ENCODE results near the gene FOXRED2.

The FOXRED2 gene

GRCh38 chr22:36514766-36515165 is 7.9 kb upstream of the FOXRED2 start:
- Histone ChIP-seq H3K9me3 (ENCODE audit: insufficient read depth, low read depth, low read length) (no peaks in the 10 kb centered on the region), H3K4me3 (ENCODE audit: low read depth, low read length) (no peak overlapping the region), H3K36me3 (ENCODE audit: control insufficient read depth in 1 of 2, insufficient read depth in 2 of 2, low read length in 2 of 2) (peaks cover 69 to 84% of the 10 kb centered on the region in 2 experiments), H3K27ac (ENCODE audit: low read depth, low read length) (no peak overlapping the region), H2AK5ac (ENCODE audit: low read length) (no peak overlapping the region), H3K23ac (ENCODE audit: low read length) (no peak overlapping the region), H3K4me2 (ENCODE audit: low read length) (no peak overlapping the region), H2BK12ac (ENCODE audit: low read length) (no peak overlapping the region), H4K8ac (ENCODE audit: low read depth, low read length) (no peak overlapping the region), H3K18ac (ENCODE audit: low read length) (no peak overlapping the region), H3K79me2 (ENCODE audit: control insufficient read depth, insufficient read depth, low read length, poor library complexity) (no peaks in the 10 kb centered on the region), H3K4me1 (ENCODE audit: control insufficient read depth in 1 of 2, insufficient read depth in 2 of 2, low read length in 2 of 2) (no peaks in the 10 kb centered on the region), H3K14ac (ENCODE audit: low read length) (no peak overlapping the region), H4K12ac (ENCODE audit: low read depth, low read length) (no peak overlapping the region), H3K27me3 (ENCODE audit: insufficient read depth, low read length) (no peaks in the 10 kb centered on the region), H2AFZ (ENCODE audit: insufficient read depth, low read length, poor library complexity) (no peak overlapping the region), H4K91ac (ENCODE audit: low read depth, low read length) (no peak overlapping the region), H2BK5ac (ENCODE audit: low read depth, low read length, poor library complexity) (no peak overlapping the region), H3K79me1 (ENCODE audit: low read length) (no peaks in the 10 kb centered on the region), H3K4ac (ENCODE audit: low read depth, low read length) (no peak overlapping the region), H2BK120ac (ENCODE audit: insufficient read depth, low read length, poor library complexity) (no peak overlapping the region), H3K9ac (ENCODE audit: low read length) (no peak overlapping the region)
- no peak for DNase-seq
- no CpG with 5 or more reads among the region's 1 CpG for WGBS (ENCODE audit: extremely low coverage, insufficient coverage, insufficient read length)

- Histone ChIP-seq H3K79me2 (ENCODE audit: control insufficient read depth, insufficient read depth, low read length, poor library complexity) (no peaks in the 10 kb centered on the region), H3K4ac (ENCODE audit: low read depth, low read length) (no peak overlapping the region), H2BK120ac (ENCODE audit: insufficient read depth, low read length, poor library complexity) (no peak overlapping the region), H3K23ac (ENCODE audit: low read length) (no peak overlapping the region), H3K4me3 (ENCODE audit: low read depth, low read length) (no peak overlapping the region), H3K36me3 (ENCODE audit: control insufficient read depth in 1 of 2, insufficient read depth in 2 of 2, low read length in 2 of 2) (peaks cover 54 to 66% of the 10 kb centered on the region in 2 experiments), H4K8ac (ENCODE audit: low read depth, low read length) (no peak overlapping the region), H2BK5ac (ENCODE audit: low read depth, low read length, poor library complexity) (no peak overlapping the region), H3K9ac (ENCODE audit: low read length) (no peak overlapping the region), H3K27ac (ENCODE audit: low read depth, low read length) (no peak overlapping the region), H3K4me2 (ENCODE audit: low read length) (no peak overlapping the region), H2AFZ (ENCODE audit: insufficient read depth, low read length, poor library complexity) (no peak overlapping the region), H4K12ac (ENCODE audit: low read depth, low read length) (no peak overlapping the region), H3K14ac (ENCODE audit: low read length) (no peak overlapping the region), H3K9me3 (ENCODE audit: insufficient read depth, low read depth, low read length) (no peaks in the 10 kb centered on the region), H2BK12ac (ENCODE audit: low read length) (no peak overlapping the region), H3K79me1 (ENCODE audit: low read length) (no peaks in the 10 kb centered on the region), H2AK5ac (ENCODE audit: low read length) (no peak overlapping the region), H3K27me3 (ENCODE audit: insufficient read depth, low read length) (no peaks in the 10 kb centered on the region), H4K91ac (ENCODE audit: low read depth, low read length) (no peak overlapping the region), H3K18ac (ENCODE audit: low read length) (no peak overlapping the region), H3K4me1 (ENCODE audit: control insufficient read depth in 1 of 2, insufficient read depth in 2 of 2, low read length in 2 of 2) (no peaks in the 10 kb centered on the region)
- DNase-seq, result no peak
- WGBS (ENCODE audit: extremely low coverage, insufficient coverage, insufficient read length), result no CpG with 5 or more reads among the region's 4 CpGs
Measured at GRCh38 chr22:36512991-36513390, 6.2 kb upstream of the FOXRED2 start.

GRCh38 chr22:36512333-36512732 is 5.5 kb upstream of the FOXRED2 start:
- H3K14ac ChIP-seq (ENCODE audit: low read length), result no peak overlapping the region
- WGBS (ENCODE audit: extremely low coverage, insufficient coverage, insufficient read length), result no CpG with 5 or more reads among the region's 8 CpGs
- H3K36me3 ChIP-seq (ENCODE audit: control insufficient read depth in 1 of 2, insufficient read depth in 2 of 2, low read length in 2 of 2), result peaks cover 48 to 60% of the 10 kb centered on the region in 2 experiments

GRCh38 chr22:36510966-36511881 is 4.4 kb upstream of the FOXRED2 start:
- peaks cover 2% of the 10 kb centered on the region for H3K79me2 ChIP-seq (ENCODE audit: control insufficient read depth, insufficient read depth, low read length, poor library complexity)
- no peak overlapping the region for H3K4me3 ChIP-seq (ENCODE audit: low read depth, low read length)
- H2BK120ac ChIP-seq (ENCODE audit: insufficient read depth, low read length, poor library complexity), result no peak overlapping the region
- H3K4me1 ChIP-seq (ENCODE audit: control insufficient read depth in 1 of 2, insufficient read depth in 2 of 2, low read length in 2 of 2), result peaks cover 3 to 9% of the 10 kb centered on the region in 2 experiments
- no peak overlapping the region for H2AFZ ChIP-seq (ENCODE audit: insufficient read depth, low read length, poor library complexity)
- no peak overlapping the region for H3K4me2 ChIP-seq (ENCODE audit: low read length)
- H3K23ac ChIP-seq (ENCODE audit: low read length), result no peak overlapping the region
- peak; percentile 76 to 84 for DNase-seq
- no peak overlapping the region for H4K91ac ChIP-seq (ENCODE audit: low read depth, low read length)
- H2BK5ac ChIP-seq (ENCODE audit: low read depth, low read length, poor library complexity), result no peak overlapping the region
- H3K14ac ChIP-seq (ENCODE audit: low read length), result no peak overlapping the region
- WGBS (ENCODE audit: extremely low coverage, insufficient coverage, insufficient read length), result no CpG with 5 or more reads among the region's 17 CpGs
- H3K79me1 ChIP-seq (ENCODE audit: low read length), result peaks cover 5% of the 10 kb centered on the region
- peaks cover 38 to 50% of the 10 kb centered on the region in 2 experiments for H3K36me3 ChIP-seq (ENCODE audit: control insufficient read depth in 1 of 2, insufficient read depth in 2 of 2, low read length in 2 of 2)
- H3K27ac ChIP-seq (ENCODE audit: low read depth, low read length), result no peak overlapping the region
- no peak overlapping the region for H2AK5ac ChIP-seq (ENCODE audit: low read length)
- H3K18ac ChIP-seq (ENCODE audit: low read length), result no peak overlapping the region
- no peaks in the 10 kb centered on the region for H3K9me3 ChIP-seq (ENCODE audit: insufficient read depth, low read depth, low read length)
- no peak overlapping the region for H3K9ac ChIP-seq (ENCODE audit: low read length)
- no peaks in the 10 kb centered on the region for H3K27me3 ChIP-seq (ENCODE audit: insufficient read depth, low read length)
- H2BK12ac ChIP-seq (ENCODE audit: low read length), result no peak overlapping the region
- H4K12ac ChIP-seq (ENCODE audit: low read depth, low read length), result no peak overlapping the region
- no peak overlapping the region for H3K4ac ChIP-seq (ENCODE audit: low read depth, low read length)
- H4K8ac ChIP-seq (ENCODE audit: low read depth, low read length), result no peak overlapping the region

More at GRCh38 chr22:36512333-36512732, 5.5 kb upstream of the FOXRED2 start:
- H2BK12ac ChIP-seq (ENCODE audit: low read length), result no peak overlapping the region
- no peak overlapping the region for H4K12ac ChIP-seq (ENCODE audit: low read depth, low read length)
- no peak overlapping the region for H2BK120ac ChIP-seq (ENCODE audit: insufficient read depth, low read length, poor library complexity)
- no peak overlapping the region for H3K4me3 ChIP-seq (ENCODE audit: low read depth, low read length)
- no peak overlapping the region for H3K23ac ChIP-seq (ENCODE audit: low read length)
- no peak overlapping the region for H2AFZ ChIP-seq (ENCODE audit: insufficient read depth, low read length, poor library complexity)
- H3K27me3 ChIP-seq (ENCODE audit: insufficient read depth, low read length), result no peaks in the 10 kb centered on the region
- DNase-seq, result no peak
- H3K79me1 ChIP-seq (ENCODE audit: low read length), result no peaks in the 10 kb centered on the region
- H3K9me3 ChIP-seq (ENCODE audit: insufficient read depth, low read depth, low read length), result no peaks in the 10 kb centered on the region
- no peak overlapping the region for H4K91ac ChIP-seq (ENCODE audit: low read depth, low read length)
- H3K4ac ChIP-seq (ENCODE audit: low read depth, low read length), result no peak overlapping the region
- H3K79me2 ChIP-seq (ENCODE audit: control insufficient read depth, insufficient read depth, low read length, poor library complexity), result no peaks in the 10 kb centered on the region
- peaks cover 0 to under 1% of the 10 kb centered on the region in 2 experiments for H3K4me1 ChIP-seq (ENCODE audit: control insufficient read depth in 1 of 2, insufficient read depth in 2 of 2, low read length in 2 of 2)
- no peak overlapping the region for H3K9ac ChIP-seq (ENCODE audit: low read length)
- H3K18ac ChIP-seq (ENCODE audit: low read length), result no peak overlapping the region
- H3K4me2 ChIP-seq (ENCODE audit: low read length), result no peak overlapping the region
- no peak overlapping the region for H2BK5ac ChIP-seq (ENCODE audit: low read depth, low read length, poor library complexity)
- no peak overlapping the region for H4K8ac ChIP-seq (ENCODE audit: low read depth, low read length)
- H3K27ac ChIP-seq (ENCODE audit: low read depth, low read length), result no peak overlapping the region
- H2AK5ac ChIP-seq (ENCODE audit: low read length), result no peak overlapping the region

Data from trophoblast cell (in vitro differentiated cells and primary cell).